Measurements from ENCODE around the gene TRIM44. TPM values are rescaled to one million over a fixed set of nuclear protein-coding genes. Genes with fewer than 3 reads are reported as not detected.

The TRIM44 gene
- total RNA-seq, 3 donors from 2014 or later (not counting 1 experiment from before 2014, with no cell fraction given), result 47.0 to 62.6 (median 51.9) TPM

GRCh38 chr11:35761899-35762298 is 99.3 kb downstream of the TRIM44 start:
- no peaks in the 10 kb centered on the region for H3K27me3 ChIP-seq (ENCODE audit: control insufficient read depth, insufficient read depth, low read length)
- no peaks in the 10 kb centered on the region for H3K36me3 ChIP-seq (ENCODE audit: control insufficient read depth, insufficient read depth, low read length)
- H3K9me3 Mint-ChIP-seq, result no peaks in the 10 kb centered on the region
- no peaks in the 10 kb centered on the region for H3K9me3 ChIP-seq (ENCODE audit: control insufficient read depth, insufficient read depth, low read length)
- WGBS (ENCODE audit: insufficient coverage), result 100% methylated on average over 1 of the region's 1 CpG
- intact Hi-C loops (cut with micrococcal nuclease), result no loop called here
- no peaks in the 10 kb centered on the region for H3K27me3 Mint-ChIP-seq (ENCODE audit: low read depth in 2 of 2)
- no peak overlapping the region for H3K4me3 ChIP-seq (ENCODE audit: low read length)
- ATAC-seq (no peak), DNase-seq (no peak)
- peaks cover 46 to 52% of the 10 kb centered on the region in 2 donors for H3K4me1 Mint-ChIP-seq
- peaks cover 9% of the 10 kb centered on the region for H3K36me3 Mint-ChIP-seq
- H3K4me1 ChIP-seq (ENCODE audit: control insufficient read depth, insufficient read depth, low read length), result no peaks in the 10 kb centered on the region
- H3K4me3 Mint-ChIP-seq, result no peak overlapping the region
- H3K27ac ChIP-seq (ENCODE audit: low read length), result no peak overlapping the region
- no peak overlapping the region for H3K27ac Mint-ChIP-seq
- no peak for TF ChIP-seq CTCF (IDR thresholded peaks at IDR 0.05)

GRCh38 chr11:35763301-35763700 is 100.7 kb downstream of the TRIM44 start:
- ATAC-seq, result no peak
- TF ChIP-seq CTCF (IDR thresholded peaks at IDR 0.05), result no peak
- H3K4me1 Mint-ChIP-seq, result peaks cover 37 to 46% of the 10 kb centered on the region in 2 donors

GRCh38 chr11:35763765-35764164 is 101.2 kb downstream of the TRIM44 start:
- intact Hi-C loops (cut with micrococcal nuclease), result no loop called here
- Mint-ChIP-seq H3K27ac (no peak overlapping the region), H3K9me3 (no peaks in the 10 kb centered on the region), H3K27me3 (ENCODE audit: low read depth in 2 of 2) (no peaks in the 10 kb centered on the region), H3K36me3 (no peaks in the 10 kb centered on the region), H3K4me1 (peaks cover 40 to 41% of the 10 kb centered on the region in 2 donors), H3K4me3 (no peak overlapping the region)
- no peak for ATAC-seq
- Histone ChIP-seq H3K4me3 (ENCODE audit: low read length) (no peak overlapping the region), H3K27ac (ENCODE audit: low read length) (no peak overlapping the region), H3K4me1 (ENCODE audit: control insufficient read depth, insufficient read depth, low read length) (no peaks in the 10 kb centered on the region), H3K36me3 (ENCODE audit: control insufficient read depth, insufficient read depth, low read length) (no peaks in the 10 kb centered on the region), H3K27me3 (ENCODE audit: control insufficient read depth, insufficient read depth, low read length) (no peaks in the 10 kb centered on the region), H3K9me3 (ENCODE audit: control insufficient read depth, insufficient read depth, low read length) (no peaks in the 10 kb centered on the region)
- DNase-seq, result no peak
- no peak for TF ChIP-seq CTCF (IDR thresholded peaks at IDR 0.05)
- WGBS (ENCODE audit: insufficient coverage), result 95% methylated on average over 3 of the region's 4 CpGs

More at GRCh38 chr11:35763301-35763700, 100.7 kb downstream of the TRIM44 start:
- H3K4me1 ChIP-seq (ENCODE audit: control insufficient read depth, insufficient read depth, low read length), result no peaks in the 10 kb centered on the region
- WGBS (ENCODE audit: insufficient coverage), result 100% methylated on average over 1 of the region's 1 CpG
- no peaks in the 10 kb centered on the region for H3K27me3 ChIP-seq (ENCODE audit: control insufficient read depth, insufficient read depth, low read length)
- no peak for DNase-seq
- H3K4me3 ChIP-seq (ENCODE audit: low read length), result no peak overlapping the region
- no peaks in the 10 kb centered on the region for H3K27me3 Mint-ChIP-seq (ENCODE audit: low read depth in 2 of 2)
- no peak overlapping the region for H3K4me3 Mint-ChIP-seq
- intact Hi-C loops (cut with micrococcal nuclease), result no loop called here
- no peaks in the 10 kb centered on the region for H3K9me3 ChIP-seq (ENCODE audit: control insufficient read depth, insufficient read depth, low read length)
- no peak overlapping the region for H3K27ac Mint-ChIP-seq
- H3K27ac ChIP-seq (ENCODE audit: low read length), result no peak overlapping the region
- H3K9me3 Mint-ChIP-seq, result no peaks in the 10 kb centered on the region
- H3K36me3 ChIP-seq (ENCODE audit: control insufficient read depth, insufficient read depth, low read length), result no peaks in the 10 kb centered on the region
- H3K36me3 Mint-ChIP-seq, result no peaks in the 10 kb centered on the region

- TF ChIP-seq CTCF (IDR thresholded peaks at IDR 0.05), result no peak
- ATAC-seq (no peak), DNase-seq (no peak)
- no peaks in the 10 kb centered on the region for H3K27me3 Mint-ChIP-seq (ENCODE audit: low read depth in 2 of 2)
- no peaks in the 10 kb centered on the region for H3K36me3 ChIP-seq (ENCODE audit: control insufficient read depth, insufficient read depth, low read length)
- no peak overlapping the region for H3K4me3 ChIP-seq (ENCODE audit: low read length)
- no peaks in the 10 kb centered on the region for H3K9me3 ChIP-seq (ENCODE audit: control insufficient read depth, insufficient read depth, low read length)
- no peaks in the 10 kb centered on the region for H3K27me3 ChIP-seq (ENCODE audit: control insufficient read depth, insufficient read depth, low read length)
- H3K27ac ChIP-seq (ENCODE audit: low read length), result no peak overlapping the region
- H3K9me3 Mint-ChIP-seq, result no peaks in the 10 kb centered on the region
- 97% methylated on average over 6 of the region's 6 CpGs for WGBS (ENCODE audit: insufficient coverage)
- H3K4me1 ChIP-seq (ENCODE audit: control insufficient read depth, insufficient read depth, low read length), result no peaks in the 10 kb centered on the region
- intact Hi-C loops (cut with micrococcal nuclease), result no loop called here
- H3K36me3 Mint-ChIP-seq, result no peaks in the 10 kb centered on the region
- H3K4me3 Mint-ChIP-seq, result no peak overlapping the region
- H3K27ac Mint-ChIP-seq, result no peak overlapping the region
- H3K4me1 Mint-ChIP-seq, result peaks cover 40% of the 10 kb centered on the region in 2 donors
Observed at GRCh38 chr11:35764417-35764816, 101.8 kb downstream of the TRIM44 start.
